Neural cell (in vitro differentiated cells): ENCODE data around the gene SYNGR2. TPM values are rescaled to one million over a fixed set of nuclear protein-coding genes. Genes with fewer than 3 reads are reported as not detected.
A peak's percentile ranks its signal among the peaks of the same experiment; 100 is the strongest.

Source experiments
- H2AFZ ChIP-seq: fragments of 200-600, 300-800 bp; sonication (generic), shearing (Covaris generic); 2 replicates; pipeline ENCODE4 v1.6.0; 2014; ENCODE audit warnings: low read depth, mild to moderate bottlenecking, antibody characterized with exemption, low read length, moderate library complexity
- H3F3A ChIP-seq: fragments of 200-600 bp; shearing (Covaris generic); 2 replicates; pipeline ENCODE4 v1.6.1; 2016; ENCODE audit warnings: mild to moderate bottlenecking, moderate library complexity, mixed read lengths, antibody characterized with exemption, low read length; ENCODE audit not compliant: insufficient read depth, poor library complexity, severe bottlenecking
- H3K27ac ChIP-seq: fragments of 200-600, 300-800 bp; sonication (generic), shearing (Covaris generic); 2 replicates; pipeline ENCODE4 v1.5.1; 2014; ENCODE audit warnings: mild to moderate bottlenecking, low read length, moderate library complexity
- H3K27me3 ChIP-seq: fragments of 300-800, 200-600 bp; sonication (generic), shearing (Covaris generic); 2 replicates; pipeline ENCODE4 v1.6.0; 2014; ENCODE audit warnings: mild to moderate bottlenecking, low read depth, low read length, moderate library complexity; ENCODE audit not compliant: insufficient read depth
- H3K36me3 ChIP-seq: fragments of 300-800, 200-600 bp; sonication (generic), shearing (Covaris generic); 2 replicates; pipeline ENCODE4 v1.5.1; 2014; ENCODE audit warnings: mild to moderate bottlenecking, antibody characterized with exemption, low read length, moderate library complexity; ENCODE audit not compliant: insufficient read depth
- H3K4me2 ChIP-seq: fragments of 300-800, 200-600 bp; sonication (generic), shearing (Covaris generic); 2 replicates; pipeline ENCODE4 v1.6.0; 2014; ENCODE audit warnings: mild to moderate bottlenecking, low read length
- H3K4me3 ChIP-seq: fragments of 300-800, 200-600 bp; sonication (generic), shearing (Covaris generic); 2 replicates; pipeline ENCODE4 v1.5.1; 2014; ENCODE audit warnings: mild to moderate bottlenecking, low read length, moderate library complexity
- H3K79me2 ChIP-seq: fragments of 200-600 bp; shearing (Covaris generic); replicated peaks from 2 replicates; pipeline ENCODE4 v1.6.0; 2014; ENCODE audit warnings: mild to moderate bottlenecking, low read length, moderate library complexity; ENCODE audit not compliant: insufficient read depth
- H3K9ac ChIP-seq: fragments of 300-800, 200-600 bp; sonication (generic), shearing (Covaris generic); 2 replicates; pipeline ENCODE4 v1.6.1; 2016; ENCODE audit warnings: mild to moderate bottlenecking, low read length, mixed read lengths
- H3K9me2 ChIP-seq: fragments of 200-600 bp; shearing (Covaris generic); 2 replicates; pipeline ENCODE4 v1.6.1; 2016; ENCODE audit warnings: mild to moderate bottlenecking, low read length, mixed read lengths; ENCODE audit not compliant: insufficient read depth
- H3K9me3 ChIP-seq: fragments of 200-600, 300-800 bp; sonication (generic), shearing (Covaris generic); 2 replicates; pipeline ENCODE4 v1.6.1; 2016; ENCODE audit warnings: mild to moderate bottlenecking, mixed run types, low read length, moderate library complexity, mixed read lengths
- H4K20me1 ChIP-seq: fragments of 200-600 bp; shearing (Covaris generic); 2 replicates; pipeline ENCODE4 v1.6.1; 2016; ENCODE audit warnings: mild to moderate bottlenecking, mixed run types; ENCODE audit not compliant: insufficient read depth
- EP300 ChIP-seq: fragments of 450-650 bp; conservative IDR thresholded peaks from 2 replicates; pipeline ENCODE4 v1.6.1; 2014; ENCODE audit warnings: antibody characterized with exemption, mild to moderate bottlenecking, moderate library complexity; ENCODE audit not compliant: poor library complexity, severe bottlenecking
- EZH2 ChIP-seq: fragments of 200-600, 300-800 bp; shearing (Covaris generic), sonication (generic); IDR thresholded peaks from 2 replicates; pipeline ENCODE4 v1.6.1; 2014; ENCODE audit warnings: antibody characterized with exemption, low read length, borderline replicate concordance, mild to moderate bottlenecking; ENCODE audit not compliant: insufficient read depth, poor library complexity, severe bottlenecking
- MXI1 ChIP-seq: fragments of 450-650 bp; conservative IDR thresholded peaks from 2 replicates; pipeline ENCODE4 v1.6.1; 2014; ENCODE audit warnings: antibody characterized with exemption, mild to moderate bottlenecking; ENCODE audit not compliant: poor library complexity, severe bottlenecking
- POLR2AphosphoS5 ChIP-seq: IDR thresholded peaks from 2 replicates; pipeline ENCODE4 v1.6.1; 2012
- RAD21 ChIP-seq: fragments of 450-650 bp; conservative IDR thresholded peaks from 2 replicates; pipeline ENCODE4 v1.6.1; 2014; ENCODE audit warnings: antibody characterized with exemption, mild to moderate bottlenecking, moderate library complexity
- SMC3 ChIP-seq: fragments of 450-650 bp; conservative IDR thresholded peaks from 2 replicates; pipeline ENCODE4 v1.6.1; 2014; ENCODE audit warnings: antibody characterized with exemption, mild to moderate bottlenecking, moderate library complexity; ENCODE audit not compliant: poor library complexity
- TAF1 ChIP-seq: IDR thresholded peaks from 2 replicates; pipeline ENCODE4 v1.6.1; 2012; ENCODE audit warnings: low read depth
- polyA plus RNA-seq: library from polyadenylated mRNA; depleted of rRNA; stranded (reverse); fragments of >200 nt; gene quantifications from 2 replicates; pipeline ENCODE4 v1.2.3, GENCODE V29; 2014
- TF ChIP-seq, protein P1 (sequence below): IDR thresholded peaks from 2 replicates; pipeline ENCODE4 v1.6.1; 2012; ENCODE audit warnings: borderline replicate concordance
- TF ChIP-seq, protein P2 (sequence below): fragments of 450-650 bp; IDR thresholded peaks from 2 replicates; pipeline ENCODE4 v1.5.1; 2014; ENCODE audit warnings: antibody characterized with exemption, mild to moderate bottlenecking, moderate library complexity; ENCODE audit not compliant: poor library complexity, severe bottlenecking

Gene SYNGR2
- polyA plus RNA-seq, 1 donor from 2014 or later = 3.9 TPM

DNA sequence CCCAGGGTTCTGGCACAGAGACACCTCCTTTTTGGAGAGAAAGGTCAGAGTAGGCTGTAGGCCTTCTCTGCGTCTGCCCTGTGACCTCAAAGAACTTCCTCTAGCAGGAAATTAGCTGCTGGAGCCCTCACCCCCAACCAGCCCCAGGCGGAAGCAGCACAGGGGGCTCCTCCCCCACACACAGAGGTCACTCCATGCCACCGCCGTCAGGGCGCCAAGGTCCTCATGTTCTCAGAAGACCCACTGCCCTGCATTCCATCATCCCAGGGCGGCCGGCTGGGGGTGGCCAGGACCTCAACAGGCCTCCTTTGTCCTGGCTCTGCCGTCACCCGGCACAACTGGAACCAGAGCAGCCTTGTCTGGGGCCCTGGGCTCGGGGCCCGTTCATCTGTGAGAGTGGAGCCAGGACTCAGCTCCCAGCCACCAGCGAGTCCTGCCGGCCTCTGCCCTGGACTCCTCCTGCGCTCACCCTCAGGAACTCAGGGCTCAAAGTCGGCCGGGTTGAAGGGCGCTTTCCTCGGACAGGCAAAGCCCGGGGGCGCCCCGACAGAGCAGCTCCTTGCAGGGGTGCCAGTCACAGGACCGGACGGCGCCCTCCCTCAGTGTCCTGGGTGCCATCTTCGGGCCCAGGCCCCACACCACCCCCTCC lies 41.0 kb upstream of the SYNGR2 start (continued):
- TF ChIP-seq, protein P1, sequence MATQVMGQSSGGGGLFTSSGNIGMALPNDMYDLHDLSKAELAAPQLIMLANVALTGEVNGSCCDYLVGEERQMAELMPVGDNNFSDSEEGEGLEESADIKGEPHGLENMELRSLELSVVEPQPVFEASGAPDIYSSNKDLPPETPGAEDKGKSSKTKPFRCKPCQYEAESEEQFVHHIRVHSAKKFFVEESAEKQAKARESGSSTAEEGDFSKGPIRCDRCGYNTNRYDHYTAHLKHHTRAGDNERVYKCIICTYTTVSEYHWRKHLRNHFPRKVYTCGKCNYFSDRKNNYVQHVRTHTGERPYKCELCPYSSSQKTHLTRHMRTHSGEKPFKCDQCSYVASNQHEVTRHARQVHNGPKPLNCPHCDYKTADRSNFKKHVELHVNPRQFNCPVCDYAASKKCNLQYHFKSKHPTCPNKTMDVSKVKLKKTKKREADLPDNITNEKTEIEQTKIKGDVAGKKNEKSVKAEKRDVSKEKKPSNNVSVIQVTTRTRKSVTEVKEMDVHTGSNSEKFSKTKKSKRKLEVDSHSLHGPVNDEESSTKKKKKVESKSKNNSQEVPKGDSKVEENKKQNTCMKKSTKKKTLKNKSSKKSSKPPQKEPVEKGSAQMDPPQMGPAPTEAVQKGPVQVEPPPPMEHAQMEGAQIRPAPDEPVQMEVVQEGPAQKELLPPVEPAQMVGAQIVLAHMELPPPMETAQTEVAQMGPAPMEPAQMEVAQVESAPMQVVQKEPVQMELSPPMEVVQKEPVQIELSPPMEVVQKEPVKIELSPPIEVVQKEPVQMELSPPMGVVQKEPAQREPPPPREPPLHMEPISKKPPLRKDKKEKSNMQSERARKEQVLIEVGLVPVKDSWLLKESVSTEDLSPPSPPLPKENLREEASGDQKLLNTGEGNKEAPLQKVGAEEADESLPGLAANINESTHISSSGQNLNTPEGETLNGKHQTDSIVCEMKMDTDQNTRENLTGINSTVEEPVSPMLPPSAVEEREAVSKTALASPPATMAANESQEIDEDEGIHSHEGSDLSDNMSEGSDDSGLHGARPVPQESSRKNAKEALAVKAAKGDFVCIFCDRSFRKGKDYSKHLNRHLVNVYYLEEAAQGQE = no peak
- TF ChIP-seq EP300 = no peak
- TF ChIP-seq SMC3 = no peak

DNA sequence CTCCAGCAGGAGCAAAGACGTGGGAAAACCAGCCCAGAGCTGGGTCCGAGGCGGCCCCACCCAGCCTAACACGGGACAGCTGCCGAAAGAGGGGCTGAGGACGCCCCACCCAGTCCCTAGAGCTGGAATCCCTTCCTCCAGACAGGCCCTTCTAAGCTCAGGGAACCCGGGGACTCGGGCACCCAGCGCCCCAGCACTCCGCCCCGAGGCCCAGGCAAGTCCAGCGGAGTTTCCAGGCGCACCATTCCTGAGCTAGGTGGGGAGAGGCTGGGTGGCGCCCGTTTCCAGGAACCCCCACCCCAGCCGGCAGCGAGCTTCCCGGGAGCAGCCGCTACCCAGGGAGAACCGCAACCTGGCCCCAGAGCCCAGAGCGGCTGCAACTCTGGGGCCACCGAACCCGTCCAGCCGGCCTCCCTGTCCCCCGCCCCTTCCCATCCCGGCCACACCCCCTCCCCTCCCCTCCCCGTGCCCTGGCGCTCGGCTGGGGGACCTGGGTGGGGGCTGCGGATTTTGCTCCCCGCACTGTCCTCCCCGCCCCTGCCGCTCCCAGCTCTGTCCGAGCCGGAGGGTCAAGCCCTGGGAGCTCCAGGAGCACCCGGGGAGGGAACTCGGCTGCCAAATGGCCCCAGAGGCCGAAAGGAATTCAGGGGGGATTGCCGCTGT lies 40.4 kb upstream of the SYNGR2 start:
- no peaks in the 10 kb centered on the region for H3K9me2 ChIP-seq
- no peak overlapping the region for H3K4me2 ChIP-seq
- no peak overlapping the region for H3K27ac ChIP-seq
- H3K9ac ChIP-seq = no peak overlapping the region
- H3K36me3 ChIP-seq = no peaks in the 10 kb centered on the region
- H3K4me3 ChIP-seq = peak overlapping the region; percentile 64
- no peaks in the 10 kb centered on the region for H3K79me2 ChIP-seq
- H3F3A ChIP-seq = no peaks in the 10 kb centered on the region
- no peak overlapping the region for H2AFZ ChIP-seq
- H3K27me3 ChIP-seq = peaks cover 54% of the 10 kb centered on the region
- H4K20me1 ChIP-seq = no peaks in the 10 kb centered on the region
- TF ChIP-seq, protein P1 = no peak
- TF ChIP-seq MXI1 (no peak), TAF1 (no peak), SMC3 (no peak), EP300 (no peak), EZH2 (no peak), POLR2AphosphoS5 (no peak), RAD21 (no peak)
- TF ChIP-seq, protein P2, sequence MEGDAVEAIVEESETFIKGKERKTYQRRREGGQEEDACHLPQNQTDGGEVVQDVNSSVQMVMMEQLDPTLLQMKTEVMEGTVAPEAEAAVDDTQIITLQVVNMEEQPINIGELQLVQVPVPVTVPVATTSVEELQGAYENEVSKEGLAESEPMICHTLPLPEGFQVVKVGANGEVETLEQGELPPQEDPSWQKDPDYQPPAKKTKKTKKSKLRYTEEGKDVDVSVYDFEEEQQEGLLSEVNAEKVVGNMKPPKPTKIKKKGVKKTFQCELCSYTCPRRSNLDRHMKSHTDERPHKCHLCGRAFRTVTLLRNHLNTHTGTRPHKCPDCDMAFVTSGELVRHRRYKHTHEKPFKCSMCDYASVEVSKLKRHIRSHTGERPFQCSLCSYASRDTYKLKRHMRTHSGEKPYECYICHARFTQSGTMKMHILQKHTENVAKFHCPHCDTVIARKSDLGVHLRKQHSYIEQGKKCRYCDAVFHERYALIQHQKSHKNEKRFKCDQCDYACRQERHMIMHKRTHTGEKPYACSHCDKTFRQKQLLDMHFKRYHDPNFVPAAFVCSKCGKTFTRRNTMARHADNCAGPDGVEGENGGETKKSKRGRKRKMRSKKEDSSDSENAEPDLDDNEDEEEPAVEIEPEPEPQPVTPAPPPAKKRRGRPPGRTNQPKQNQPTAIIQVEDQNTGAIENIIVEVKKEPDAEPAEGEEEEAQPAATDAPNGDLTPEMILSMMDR = no peak
- no peaks in the 10 kb centered on the region for H3K9me3 ChIP-seq
